K562 (cell line): Measurements from ENCODE around the gene PITPNC1. TPM values are rescaled to one million over a fixed set of nuclear protein-coding genes. Genes with fewer than 3 reads are reported as not detected.

ENCODE experiments used
- ERF ChIP-seq: fragments of 450-650 bp; formaldehyde crosslinking; IDR thresholded peaks from 2 replicates; pipeline ENCODE4 v1.4.0; 2020; ENCODE audit warnings: mild to moderate bottlenecking, mixed read lengths
- ETS2 ChIP-seq: IDR thresholded peaks from 2 replicates; pipeline ENCODE4 v1.6.1; 2016; ENCODE audit warnings: borderline replicate concordance, missing genetic modification characterization, mild to moderate bottlenecking, moderate library complexity, missing compliant biosample characterization; ENCODE audit not compliant: poor library complexity, severe bottlenecking
- FOXJ2 ChIP-seq: fragments of 200-800 bp; sonication (Bioruptor generic); IDR thresholded peaks from 2 replicates; pipeline ENCODE4 v1.6.1; 2016; ENCODE audit warnings: missing genetic modification characterization, missing compliant biosample characterization
- JUND ChIP-seq, 2 experiments: IDR thresholded peaks; 2 replicates in 1 of 2; 3 replicates in 1 of 2; pipeline ENCODE4 v1.6.1; 2011; ENCODE audit warnings: borderline replicate concordance in 2 of 2, low read depth in 2 of 2, low read length in 2 of 2, improper control_type of control experiment in 1 of 2, missing biosample characterization in 1 of 2, missing genetic modification characterization in 1 of 2, missing genetic modification reagents in 1 of 2
- NCOR1 ChIP-seq: fragments of 450-650 bp; IDR thresholded peaks from 2 replicates; pipeline ENCODE4 v1.6.1; 2016; ENCODE audit warnings: mild to moderate bottlenecking, moderate library complexity
- TCFL5 ChIP-seq: fragments of 250-450 bp; sonication (Bioruptor Pico); conservative IDR thresholded peaks from 2 replicates; pipeline ENCODE4 v1.6.1; 2021; ENCODE audit warnings: mild to moderate bottlenecking, moderate library complexity, matching md5 sums
- THAP7 ChIP-seq: fragments of 250-450 bp; sonication (Bioruptor Pico); IDR thresholded peaks from 2 replicates; pipeline ENCODE4 v1.5.0; 2021
- ZNF318 ChIP-seq, 2 experiments: fragments of 450-650 bp; IDR thresholded peaks; 2 replicates each; pipeline ENCODE4 v1.6.1; 2016; ENCODE audit warnings: mild to moderate bottlenecking in 2 of 2, borderline replicate concordance in 1 of 2, low read depth in 1 of 2, moderate library complexity in 1 of 2
- ZNF695 ChIP-seq: fragments of 450-650 bp; formaldehyde crosslinking; IDR thresholded peaks from 2 replicates; pipeline ENCODE4 v1.4.0; 2020; ENCODE audit warnings: mild to moderate bottlenecking, moderate library complexity
- polyA plus RNA-seq, 8 experiments: library from polyadenylated mRNA; depleted of rRNA in 4 of 8; stranded (reverse) in 5 of 8; unstranded in 3 of 8; fragments of >200 nt; fragmentation: Nextera tagmentation in 2 of 8; fragmentation: Illumina TruSeq in 1 of 8; extraction: Ambion mirVana in 2 of 8; extraction: Trizol in 1 of 8; gene quantifications; 2 replicates each; pipeline versions ENCODE4 v1.2.1 to v1.2.3, GENCODE V29; 2011 to 2014; ENCODE audit warnings: inconsistent platforms in 1 of 8, missing spikeins in 1 of 8
- total RNA-seq, 7 experiments: library from RNA; depleted of rRNA in 6 of 7; stranded (reverse); fragments of >200 nt in 6 of 7; fragmentation: Illumina TruSeq in 2 of 7; extraction: Trizol in 2 of 7; gene quantifications; 2 replicates each; pipeline versions ENCODE4 v1.2.1 to v1.2.3, GENCODE V29; 2011 to 2021; ENCODE audit warnings: low replicate concordance in 1 of 7

PITPNC1 gene
- total and polyA plus RNA-seq, 9 of the 15 experiments (the other 6 are each of a cell fraction or from before 2014, with no cell fraction given), result 0.11 to 1.1 (median 0.65) TPM

GRCh38 chr17:67717624-67718324 lies 340.7 kb downstream of the PITPNC1 start, which contains the start of gene NOL11 (continued):
- TF ChIP-seq JUND (IDR thresholded peaks at IDR 0.05; ENCODE audit: borderline replicate concordance, low read depth, low read length), result peak; percentile 82
- TF ChIP-seq JUND (tag; IDR thresholded peaks at IDR 0.05; ENCODE audit: borderline replicate concordance, low read depth, low read length), result peak; percentile 65; the same call in 1 of the 3 replicates
- TF ChIP-seq TCFL5, result no peak
- no peak for TF ChIP-seq ETS2 (tag)
- TF ChIP-seq NCOR1, result peak; percentile 5; the same call in 1 of the 2 replicates
- no peak for TF ChIP-seq ZNF695 (CRISPR knock-in tag)
- no peak for TF ChIP-seq FOXJ2 (tag)
- TF ChIP-seq ERF (CRISPR knock-in tag), result peak; percentile 13; the same call in 1 of the 2 replicates
- TF ChIP-seq ZNF318 (IDR thresholded peaks at IDR 0.05; ENCODE audit: borderline replicate concordance in 1 of 2, low read depth in 1 of 2), result no peak
- no peak; the same call in 1 of the 2 replicates for TF ChIP-seq THAP7 (CRISPR knock-in tag)
